GM19043 (cell line): Measurements from ENCODE around the gene TOX2.

Experiments used
- ATAC-seq: cut with Tn5 transposase; IDR thresholded peaks from one replicate; pipeline ENCODE4 v1.9.1; 2021; ENCODE audit warnings: low read depth; ENCODE audit not compliant: unreplicated experiment

Gene TOX2

DNA sequence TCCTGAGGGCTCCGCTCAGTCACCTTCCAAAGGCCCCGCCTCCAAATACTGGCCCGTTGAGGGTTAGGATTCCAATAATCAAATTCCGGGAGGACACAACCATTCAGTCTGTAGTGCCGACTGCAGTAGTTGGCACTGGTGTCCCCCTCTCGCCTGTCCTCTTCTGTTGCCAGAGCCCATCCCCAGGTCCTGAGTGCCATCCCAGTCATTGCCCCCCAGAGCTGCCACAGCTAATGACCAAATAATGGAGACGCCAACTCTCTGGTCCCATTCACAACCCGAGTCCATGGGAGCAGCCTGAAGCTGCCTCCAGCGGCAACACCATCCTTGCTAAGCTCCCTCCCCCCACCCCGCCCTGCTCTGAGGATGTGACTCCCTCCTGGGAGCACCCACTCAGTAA, 156.4 kb downstream of the TOX2 start:
- no peak for ATAC-seq

GRCh38 chr20:44071526-44072111, 157.0 kb downstream of the TOX2 start:
- ATAC-seq, result no peak

- peak; percentile 37 for ATAC-seq
Observed at GRCh38 chr20:44072384-44072783, 157.7 kb downstream of the TOX2 start.

GRCh38 chr20:44073011-44073674, 158.5 kb downstream of the TOX2 start:
- ATAC-seq, result no peak

DNA sequence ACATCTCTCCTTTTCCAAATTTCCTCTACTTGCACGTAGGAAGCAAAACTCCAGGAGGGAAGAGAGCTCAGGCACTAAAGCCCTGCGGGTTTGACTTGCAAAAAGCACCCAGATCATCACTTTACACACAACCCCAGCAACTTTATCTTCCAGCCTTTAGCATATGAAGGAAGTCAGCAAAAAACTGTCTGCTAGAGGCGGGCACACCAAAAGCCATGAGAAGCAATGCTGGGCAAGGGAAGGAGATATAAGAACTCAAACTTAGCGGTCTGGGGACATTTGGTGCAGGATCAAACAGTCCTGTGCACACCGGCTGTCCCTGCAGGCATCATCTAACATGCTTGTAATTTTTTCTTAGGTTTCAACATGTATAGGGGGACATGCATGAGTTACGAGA, 159.0 kb downstream of the TOX2 start:
- no peak for ATAC-seq

- ATAC-seq, result no peak
Observed at GRCh38 chr20:44074252-44075151, 159.8 kb downstream of the TOX2 start.

GRCh38 chr20:44075191-44075949, 160.7 kb downstream of the TOX2 start:
- no peak for ATAC-seq

GRCh38 chr20:44075950-44076232, 161.2 kb downstream of the TOX2 start:
- ATAC-seq, result no peak

DNA sequence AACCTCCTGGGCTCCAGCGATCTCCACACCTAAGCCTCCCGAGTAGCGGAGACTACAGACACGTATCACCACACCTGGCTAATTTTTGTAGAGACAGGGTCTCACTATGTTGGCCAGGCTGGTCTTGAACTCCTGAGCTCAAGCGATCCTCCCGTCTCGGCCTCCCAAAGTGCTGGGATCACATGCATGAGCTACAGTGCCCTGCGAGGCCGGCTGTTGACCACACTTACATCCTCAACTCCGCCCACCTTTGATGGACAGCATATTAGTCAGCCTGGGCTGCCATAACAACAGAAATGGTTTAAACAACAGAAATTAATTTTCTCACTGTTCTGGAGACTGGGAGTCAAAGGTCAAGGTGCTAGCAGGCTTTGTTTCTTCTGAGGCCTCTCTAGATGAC, 164.6 kb downstream of the TOX2 start:
- ATAC-seq, result no peak

DNA sequence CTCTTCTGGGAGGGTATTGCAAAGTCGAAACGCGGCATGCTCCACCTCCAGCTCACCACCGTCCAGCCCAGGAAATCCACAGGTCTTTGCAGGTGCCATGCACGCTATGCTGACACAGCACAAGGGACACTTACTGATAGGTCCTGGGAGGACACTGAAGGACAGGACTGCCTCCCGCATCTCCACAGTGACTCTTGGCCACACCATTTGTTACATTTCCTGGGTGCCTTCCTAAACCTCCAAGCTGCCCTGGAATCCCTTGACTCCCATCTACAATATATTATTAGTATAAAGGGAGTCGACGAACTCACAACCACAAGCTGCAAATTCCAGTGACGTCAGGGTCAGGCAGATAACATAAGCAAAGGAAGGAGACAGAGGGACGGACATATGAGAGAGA, 165.4 kb downstream of the TOX2 start:
- ATAC-seq, result no peak

DNA sequence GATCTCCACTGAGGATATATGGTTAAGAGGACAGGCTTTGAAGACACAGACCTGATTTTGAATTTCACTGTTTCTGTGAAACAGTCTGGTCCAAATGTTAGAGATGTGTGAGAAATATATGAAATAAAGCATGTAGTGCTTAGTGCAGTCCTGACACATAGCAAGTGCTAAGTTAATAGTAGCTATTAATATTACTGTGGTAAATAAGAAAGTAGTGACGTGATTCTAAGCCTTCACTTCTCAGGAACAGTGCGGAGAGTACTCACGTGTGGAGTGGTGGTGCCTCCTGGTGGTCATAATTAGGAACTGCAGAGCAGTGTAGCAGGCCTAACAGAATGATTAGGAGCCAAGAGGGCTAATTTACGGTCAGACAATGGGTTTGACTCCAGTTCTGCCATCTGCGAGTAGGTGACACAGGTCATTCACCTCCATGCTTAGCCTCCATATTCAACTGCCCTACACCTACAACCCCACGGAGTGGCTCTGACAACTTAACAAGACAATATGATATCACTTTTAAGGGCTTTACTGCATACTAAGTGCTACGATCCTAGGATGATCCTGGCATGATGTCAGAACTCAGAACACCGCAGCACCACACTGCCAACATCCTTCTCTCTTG, 166.1 kb downstream of the TOX2 start:
- ATAC-seq, result no peak

GRCh38 chr20:44081476-44081875, 166.8 kb downstream of the TOX2 start:
- ATAC-seq, result no peak

- no peak for ATAC-seq
Observed at GRCh38 chr20:44081888-44082287, 167.2 kb downstream of the TOX2 start.

DNA sequence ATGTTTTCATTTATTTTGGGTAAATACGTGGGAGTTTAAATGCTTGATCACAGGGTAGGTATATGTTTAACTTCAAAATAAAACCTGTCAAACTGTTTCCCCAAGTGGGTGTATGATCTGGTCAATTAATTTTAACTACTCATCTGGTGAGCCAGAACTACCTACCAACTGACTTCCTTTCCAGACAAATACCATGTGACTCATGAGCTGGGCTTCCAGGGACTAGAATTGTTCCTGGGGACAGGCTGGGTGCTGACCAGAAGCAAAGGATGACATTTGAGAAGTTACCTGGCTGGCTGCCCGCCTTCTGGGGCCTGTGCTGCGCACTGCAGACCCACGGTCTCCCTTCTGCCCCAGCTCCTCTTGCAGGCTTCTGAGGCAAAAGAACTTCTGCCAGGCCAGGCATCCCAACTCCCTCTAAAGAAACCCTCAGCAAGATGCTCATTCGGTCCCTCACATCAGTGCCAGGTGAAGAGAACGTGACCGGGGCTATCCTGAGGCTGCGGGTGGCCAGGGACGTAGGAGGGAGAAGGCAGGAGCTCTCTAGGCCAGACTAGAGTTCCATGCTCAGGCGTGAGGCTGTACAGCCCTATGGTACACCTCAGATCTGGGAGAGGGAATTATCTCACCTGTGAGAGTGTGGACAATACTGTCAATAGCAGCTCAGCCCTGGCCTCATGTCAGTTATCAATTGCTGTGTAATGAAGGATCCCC, 168.7 kb downstream of the TOX2 start:
- no peak for ATAC-seq

GRCh38 chr20:44084439-44084838, 169.8 kb downstream of the TOX2 start:
- ATAC-seq, result no peak

DNA sequence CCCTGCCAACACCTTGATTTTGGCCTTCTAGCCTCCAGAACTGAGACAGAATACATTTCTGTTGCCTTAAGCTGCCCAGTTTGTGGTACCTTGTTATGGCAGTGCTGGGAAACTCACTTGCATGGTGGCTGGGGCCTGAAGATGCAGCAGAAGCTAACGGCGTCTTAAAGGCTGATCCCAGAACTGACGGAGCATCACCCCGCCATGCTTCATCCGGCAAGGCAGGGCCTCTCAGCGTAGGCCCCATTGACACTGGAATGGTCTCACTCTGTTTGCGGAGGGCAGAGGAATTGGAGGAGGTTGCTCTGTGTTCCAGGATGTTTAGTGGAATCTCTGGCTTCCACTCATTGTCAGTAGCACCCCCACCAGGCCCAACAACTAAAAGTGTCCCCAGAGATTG, 170.2 kb downstream of the TOX2 start:
- ATAC-seq, result no peak

- no peak for ATAC-seq
Observed at GRCh38 chr20:44085616-44086434, 171.2 kb downstream of the TOX2 start.

DNA sequence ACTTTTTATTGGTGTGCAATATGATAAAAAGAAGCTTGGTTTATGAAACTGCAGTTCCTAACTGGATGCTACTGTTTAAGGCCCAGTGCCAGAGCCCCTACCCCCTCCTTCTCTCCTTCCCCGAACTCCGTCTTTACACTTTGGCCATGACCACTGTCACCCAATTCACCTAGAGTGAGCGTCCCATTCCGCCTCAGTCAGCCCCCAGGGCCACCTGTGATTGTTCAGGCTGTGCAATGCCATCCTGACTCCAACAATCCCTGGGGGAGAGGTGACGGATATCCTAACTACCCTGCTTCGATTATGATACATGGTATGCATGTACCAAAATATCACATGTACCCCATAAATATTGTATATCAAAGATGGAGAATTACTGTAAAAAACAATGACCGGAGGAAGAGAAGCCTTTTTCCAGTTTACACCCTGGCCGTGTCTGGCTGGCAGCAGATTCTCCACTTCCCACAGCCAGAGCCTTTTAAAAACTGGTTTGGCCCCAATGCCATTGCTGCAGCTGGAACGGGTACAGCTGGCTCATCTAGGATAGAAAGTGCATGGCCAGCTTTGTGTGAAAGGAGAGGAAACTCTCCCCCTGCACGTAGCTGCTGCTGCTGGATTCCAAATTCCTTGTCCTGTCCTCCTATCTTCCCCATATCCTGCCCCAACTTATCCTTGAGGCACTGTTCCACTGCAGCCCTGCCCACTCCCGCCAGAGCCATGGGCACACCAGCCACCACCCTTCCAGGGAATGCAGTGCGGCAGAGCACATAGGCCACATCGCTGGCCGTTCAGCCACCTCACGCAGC, 172.6 kb downstream of the TOX2 start:
- ATAC-seq, result no peak

GRCh38 chr20:44087857-44088120, 173.1 kb downstream of the TOX2 start:
- ATAC-seq, result no peak
